PC-9 (cell line): Measurements from ENCODE around the gene RBM38. TPM values are rescaled to one million over a fixed set of nuclear protein-coding genes. Genes with fewer than 3 reads are reported as not detected.
"Not testable (repeated sequence)": the region's sequence is repeated elsewhere in the genome, so short reads cannot be mapped to it uniquely, and the experiment has no call there.

Experiments used
- BruUV-seq: library from RNA; stranded (reverse); fragments of 400-500 nt; replicated peaks from 2 replicates; lab custom pipeline; 2021; lab: Mats Ljungman, UMichigan
- CTCF ChIA-PET: fragments of 300-600 bp; sonication (Branson Sonifier 250); formaldehyde crosslinking; loops from one replicate; lab custom pipeline; 2022; ENCODE audit warnings: antibody characterized with exemption; lab: Charles Lee
- POLR2A ChIA-PET: fragments of 300-600 bp; sonication (Branson Sonifier 250); formaldehyde crosslinking; loops from one replicate; lab custom pipeline; 2022; ENCODE audit warnings: antibody characterized with exemption; ENCODE audit not compliant: unreplicated experiment; lab: Charles Lee
- DNase-seq, 2 experiments: peaks; one replicate each; pipeline versions ENCODE4 v3.0.0 to v3.0.0-alpha.2; 2015 to 2022; ENCODE audit warnings: mixed read lengths in 1 of 2
- H2AFZ ChIP-seq: fragments of 200-600 bp; sonication (generic); 2 replicates; pipeline ENCODE4 v1.8.1; 2017; ENCODE audit warnings: antibody characterized with exemption
- H3F3A ChIP-seq: fragments of 200-600 bp; sonication (generic); 2 replicates; pipeline ENCODE4 v1.8.1; 2017; ENCODE audit warnings: antibody characterized with exemption, mild to moderate bottlenecking, low read depth; ENCODE audit not compliant: insufficient read depth
- H3K27ac ChIP-seq: fragments of 200-600 bp; sonication (generic); 2 replicates; pipeline ENCODE4 v1.6.1; 2016; ENCODE audit warnings: mixed run types
- H3K27me3 ChIP-seq: fragments of 200-600 bp; sonication (generic); 2 replicates; pipeline ENCODE4 v1.6.1; 2016; ENCODE audit warnings: low read depth, mixed run types; ENCODE audit not compliant: insufficient read depth
- H3K36me3 ChIP-seq: fragments of 200-600 bp; sonication (generic); 2 replicates; pipeline ENCODE4 v1.6.1; 2016; ENCODE audit warnings: low read depth, mixed run types
- H3K4me1 ChIP-seq: fragments of 200-600 bp; sonication (generic); replicated peaks from 2 replicates; pipeline ENCODE4 v1.6.1; 2016; ENCODE audit warnings: mixed run types; ENCODE audit not compliant: insufficient read depth
- H3K4me2 ChIP-seq: fragments of 200-600 bp; sonication (generic); 2 replicates; pipeline ENCODE4 v1.6.1; 2017; ENCODE audit warnings: mixed run types
- H3K4me3 ChIP-seq: fragments of 200-600 bp; sonication (generic); 2 replicates; pipeline ENCODE4 v1.6.1; 2016; ENCODE audit warnings: mixed run types
- H3K79me2 ChIP-seq: fragments of 200-600 bp; sonication (generic); 2 replicates; pipeline ENCODE4 v1.6.1; 2017; ENCODE audit warnings: low read depth, mixed run types
- H3K9me2 ChIP-seq: fragments of 200-600 bp; sonication (generic); 2 replicates; pipeline ENCODE4 v1.8.1; 2017; ENCODE audit warnings: mild to moderate bottlenecking; ENCODE audit not compliant: insufficient read depth
- H3K9me3 ChIP-seq: fragments of 200-600 bp; sonication (generic); 2 replicates; pipeline ENCODE4 v1.8.1; 2016; ENCODE audit warnings: low read depth; ENCODE audit not compliant: insufficient read depth
- H4K20me1 ChIP-seq: fragments of 200-600 bp; sonication (generic); 2 replicates; pipeline ENCODE4 v1.8.1; 2017; ENCODE audit not compliant: insufficient read depth
- CTCF ChIP-seq: fragments of 200-600 bp; sonication (generic); conservative IDR thresholded peaks from 2 replicates; pipeline ENCODE4 v1.6.1; 2017; ENCODE audit warnings: mixed run types, antibody characterized with exemption, mild to moderate bottlenecking, moderate library complexity
- EZH2 ChIP-seq: fragments of 200-600 bp; sonication (generic); IDR thresholded peaks from 2 replicates; pipeline ENCODE4 v1.8.0; 2017; ENCODE audit warnings: antibody characterized with exemption, low read depth
- intact Hi-C: fragments of 100-400 bp; cut with micrococcal nuclease; formaldehyde crosslinking; loops from one replicate; pipeline ENCODE4 v1.10.0; 2022; ENCODE audit not compliant: unreplicated experiment
- total RNA-seq: library from RNA; stranded (reverse); gene quantifications from 2 replicates; pipeline ENCODE4 v1.2.3, GENCODE V29; 2021

RBM38 gene
- total RNA-seq, 1 experiment from 2014 or later: 25.6 TPM

GRCh38 chr20:57416296-57417022, 25.3 kb downstream of the RBM38 start:
- H3K27me3 ChIP-seq: peaks cover 22% of the 10 kb centered on the region
- H3K36me3 ChIP-seq: no peaks in the 10 kb centered on the region
- no peaks in the 10 kb centered on the region for H3K9me2 ChIP-seq
- H3K4me3 ChIP-seq: no peak overlapping the region
- no peak overlapping the region for H3K27ac ChIP-seq
- H4K20me1 ChIP-seq: no peaks in the 10 kb centered on the region
- H3K79me2 ChIP-seq: no peaks in the 10 kb centered on the region
- BruUV-seq: no TSS peak
- no peaks in the 10 kb centered on the region; the same call in 1 of the 2 replicates for H3F3A ChIP-seq
- TF ChIP-seq CTCF (no peak), EZH2 (no peak)
- H3K9me3 ChIP-seq: no peaks in the 10 kb centered on the region
- POLR2A ChIA-PET: no interaction called here
- CTCF ChIA-PET: no interaction called here
- intact Hi-C loops: no loop called here
- no peaks in the 10 kb centered on the region for H3K4me1 ChIP-seq
- DNase-seq: no peak
- H3K4me2 ChIP-seq: no peak overlapping the region
- H2AFZ ChIP-seq: no peak overlapping the region

GRCh38 chr20:57417051-57417689, 26.0 kb downstream of the RBM38 start:
- Histone ChIP-seq H3K36me3 (no peaks in the 10 kb centered on the region), H3K4me1 (no peaks in the 10 kb centered on the region), H3K27ac (no peak overlapping the region), H3K4me2 (no peak overlapping the region), H3K9me3 (no peaks in the 10 kb centered on the region), H3F3A (no peaks in the 10 kb centered on the region; the same call in 1 of the 2 replicates), H3K4me3 (no peak overlapping the region), H2AFZ (no peak overlapping the region), H3K79me2 (no peaks in the 10 kb centered on the region), H3K9me2 (no peaks in the 10 kb centered on the region), H3K27me3 (peaks cover 23% of the 10 kb centered on the region), H4K20me1 (no peaks in the 10 kb centered on the region)
- intact Hi-C loops: no loop called here
- DNase-seq: no peak
- ChIA-PET CTCF (no interaction called here), POLR2A (no interaction called here)
- no TSS peak for BruUV-seq
- TF ChIP-seq CTCF (no peak), EZH2 (no peak)

GRCh38 chr20:57417830-57418780, 26.9 kb downstream of the RBM38 start:
- POLR2A ChIA-PET: interaction anchor here (0.7 kb wide), 1 partner anchor 18 kb away, joined by 3 read pairs; no protein-coding TSS in a partner anchor
- Histone ChIP-seq H3K27ac (no peak overlapping the region), H3K4me2 (no peak overlapping the region), H3K27me3 (peaks cover 23% of the 10 kb centered on the region), H3K4me1 (no peaks in the 10 kb centered on the region), H3K79me2 (no peaks in the 10 kb centered on the region), H2AFZ (no peak overlapping the region), H4K20me1 (no peaks in the 10 kb centered on the region), H3K36me3 (no peaks in the 10 kb centered on the region), H3K4me3 (no peak overlapping the region), H3K9me3 (no peaks in the 10 kb centered on the region), H3K9me2 (no peaks in the 10 kb centered on the region), H3F3A (no peaks in the 10 kb centered on the region; the same call in 1 of the 2 replicates)
- DNase-seq: no peak
- CTCF ChIA-PET: no interaction called here
- no peak for TF ChIP-seq EZH2
- no peak for TF ChIP-seq CTCF
- BruUV-seq: no TSS peak
- intact Hi-C loops: no loop called here

- H4K20me1 ChIP-seq, H3K27ac ChIP-seq, CTCF ChIA-PET, H3K36me3 ChIP-seq, DNase-seq, H3K9me3 ChIP-seq, H3K79me2 ChIP-seq, H3K9me2 ChIP-seq, H3K4me2 ChIP-seq, H3K4me3 ChIP-seq, BruUV-seq, H3K4me1 ChIP-seq, intact Hi-C loops, H3F3A ChIP-seq, H2AFZ ChIP-seq: not testable (repeated sequence)
- POLR2A ChIA-PET: interaction anchor here (0.6 to 0.7 kb wide), 2 partner anchors 123 to 1189 kb away, joined by 4 to 6 read pairs; no protein-coding TSS in a partner anchor
- peaks cover 23% of the 10 kb centered on the region for H3K27me3 ChIP-seq
These were observed 28.3 kb downstream of the RBM38 start for GRCh38 chr20:57419479-57419878.
